HG03432 (cell line): ENCODE data around the gene GOLGA6L22.
"Not testable (repeated sequence)": the region's sequence is repeated elsewhere in the genome, so short reads cannot be mapped to it uniquely, and the experiment has no call there.

Experiments
- ATAC-seq: cut with Tn5 transposase; IDR thresholded peaks from one replicate; pipeline ENCODE4 v1.9.1; 2021; ENCODE audit warnings: mild to moderate bottlenecking, moderate library complexity; ENCODE audit not compliant: unreplicated experiment

The GOLGA6L22 gene, protein sequence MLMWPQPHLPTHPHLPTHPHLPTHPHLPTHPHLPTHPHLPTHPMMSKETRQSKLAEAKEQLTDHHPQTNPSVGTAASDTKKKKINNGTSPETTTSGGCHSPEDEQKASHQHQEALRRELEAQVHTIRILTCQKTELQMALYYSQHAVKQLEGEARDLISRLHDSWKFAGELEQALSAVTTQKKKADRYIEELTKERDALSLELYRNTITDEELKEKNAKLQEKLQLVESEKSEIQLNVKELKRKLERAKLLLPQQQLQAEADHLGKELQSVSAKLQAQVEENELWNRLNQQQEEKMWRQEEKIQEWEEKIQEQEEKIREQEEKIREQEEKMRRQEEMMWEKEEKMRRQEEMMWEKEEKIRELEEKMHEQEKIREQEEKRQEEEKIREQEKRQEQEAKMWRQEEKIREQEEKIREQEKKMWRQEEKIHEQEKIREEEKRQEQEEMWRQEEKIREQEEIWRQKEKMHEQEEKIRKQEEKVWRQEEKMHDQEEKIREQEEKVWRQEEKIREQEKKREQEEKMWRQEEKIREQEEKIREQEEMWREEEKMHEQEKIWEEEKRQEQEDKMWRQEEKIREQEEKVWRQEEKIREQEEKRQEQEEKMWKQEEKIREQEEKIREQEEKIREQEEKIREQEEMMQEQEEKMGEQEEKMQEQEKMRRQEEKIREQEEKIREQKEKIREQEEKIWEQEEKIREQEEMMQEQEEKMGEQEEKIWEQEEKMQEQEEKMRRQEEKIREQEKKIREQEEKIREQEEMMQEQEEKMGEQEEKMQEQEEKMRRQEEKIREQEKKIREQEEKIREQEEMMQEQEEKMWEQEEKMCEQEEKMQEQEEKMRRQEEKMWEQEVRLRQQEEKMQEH

DNA sequence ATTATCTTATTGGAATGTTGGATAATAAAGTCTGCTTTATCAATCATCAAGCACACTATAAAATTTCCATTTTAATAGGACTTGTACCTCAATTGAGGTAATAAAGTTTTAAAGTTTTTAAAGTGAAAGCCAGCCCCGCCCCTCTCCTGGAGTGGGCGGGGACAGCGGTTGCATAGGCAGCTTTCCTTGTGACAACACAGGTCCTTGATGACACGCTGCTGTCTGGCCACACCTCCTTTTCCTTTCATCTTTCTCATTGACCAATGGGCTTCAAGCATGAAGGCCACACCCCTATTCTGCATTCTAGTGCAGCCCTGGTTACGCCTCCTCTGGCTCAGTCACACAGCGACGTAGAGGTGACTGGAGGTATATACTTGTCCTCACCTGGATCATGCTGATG lies at the start of gene GOLGA6L22:
Gene GOLGA6L22, plus strand, starts transcription at position 301 of the 400 bp plus-strand sequence. Its CDS starts 91 bp downstream, at position 392.
- not testable (repeated sequence) for ATAC-seq

DNA sequence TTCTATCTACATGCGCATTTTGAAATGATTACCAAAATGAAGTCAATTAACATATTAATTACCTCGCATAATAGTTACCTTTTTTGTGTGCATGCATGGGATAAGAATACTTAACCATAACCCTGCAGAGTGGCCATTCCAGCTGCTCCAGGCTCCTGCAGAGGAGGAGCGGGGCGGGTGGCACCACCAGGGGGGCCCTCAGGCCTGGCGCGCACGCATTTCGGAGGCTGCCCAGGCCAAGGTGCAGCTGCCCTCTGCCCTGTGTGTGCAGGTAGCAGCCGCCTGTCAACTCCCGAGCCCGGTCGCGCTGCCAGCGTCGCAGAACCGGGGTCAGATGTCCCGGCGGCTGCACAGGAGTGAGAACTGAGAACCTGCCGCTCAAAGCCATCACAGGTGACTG lies 41.4 kb upstream of the GOLGA6L22 start:
- not testable (repeated sequence) for ATAC-seq

DNA sequence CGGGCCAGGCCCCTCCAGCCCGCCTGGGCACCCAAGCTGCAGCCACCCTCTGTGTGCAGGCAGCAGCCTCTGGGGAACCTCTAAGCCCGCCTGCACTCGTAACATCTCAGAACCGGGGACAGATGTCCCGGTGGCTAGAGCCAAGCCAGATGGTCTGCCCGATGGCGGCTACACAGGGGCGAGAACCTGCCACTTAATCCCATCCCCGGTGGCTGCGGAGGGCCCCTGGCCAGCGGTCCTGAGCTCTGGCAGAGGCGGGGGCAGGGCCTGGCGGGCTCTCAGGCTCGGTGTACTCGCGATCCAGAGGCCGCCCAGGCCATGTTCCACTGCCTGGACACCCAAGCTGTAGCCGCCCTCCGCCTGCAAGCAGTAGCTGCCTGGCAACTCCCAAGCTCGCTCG lies 40.9 kb upstream of the GOLGA6L22 start:
- ATAC-seq: not testable (repeated sequence)

DNA sequence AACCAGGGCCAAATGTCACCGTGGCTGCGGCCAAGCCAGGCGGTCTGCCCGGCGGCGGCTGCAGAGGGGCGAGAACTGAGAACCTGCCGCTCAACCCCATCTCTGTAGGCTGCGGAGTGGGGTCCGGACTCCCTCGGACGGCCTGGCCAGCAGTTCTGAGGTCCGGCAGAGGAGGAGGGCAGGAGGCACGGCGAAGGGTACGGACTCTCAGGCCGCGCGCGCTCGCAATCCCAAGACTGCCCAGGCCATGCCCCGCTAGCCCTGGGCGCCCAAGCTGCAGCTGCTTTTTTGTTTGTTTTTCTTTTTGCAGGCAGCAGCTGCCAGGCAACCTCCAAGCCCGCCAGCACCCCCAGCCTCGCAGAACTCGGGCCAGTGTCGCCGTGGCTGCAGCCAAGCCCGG lies 40.5 kb upstream of the GOLGA6L22 start:
- ATAC-seq: not testable (repeated sequence)

DNA sequence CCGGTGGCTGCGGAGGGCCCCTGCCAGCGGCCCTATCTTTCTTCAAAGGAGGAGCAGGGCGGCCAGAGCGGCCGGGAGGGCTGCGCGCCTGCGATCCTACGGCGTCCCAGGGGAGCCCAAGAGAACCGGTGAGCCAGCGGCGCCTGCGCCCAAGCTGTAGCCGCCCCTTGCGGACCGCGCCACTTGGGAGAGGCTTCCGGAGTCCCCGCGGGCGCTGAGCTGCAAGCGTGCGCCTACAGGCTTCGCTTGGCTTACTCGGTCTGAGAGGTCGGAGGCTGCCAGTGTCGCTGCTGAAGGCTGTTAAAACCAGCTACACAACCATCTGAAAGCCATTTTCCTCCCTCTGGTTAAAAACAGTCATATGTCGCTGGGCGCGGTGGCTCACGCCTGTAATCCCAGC lies 40.0 kb upstream of the GOLGA6L22 start:
- ATAC-seq: not testable (repeated sequence)

DNA sequence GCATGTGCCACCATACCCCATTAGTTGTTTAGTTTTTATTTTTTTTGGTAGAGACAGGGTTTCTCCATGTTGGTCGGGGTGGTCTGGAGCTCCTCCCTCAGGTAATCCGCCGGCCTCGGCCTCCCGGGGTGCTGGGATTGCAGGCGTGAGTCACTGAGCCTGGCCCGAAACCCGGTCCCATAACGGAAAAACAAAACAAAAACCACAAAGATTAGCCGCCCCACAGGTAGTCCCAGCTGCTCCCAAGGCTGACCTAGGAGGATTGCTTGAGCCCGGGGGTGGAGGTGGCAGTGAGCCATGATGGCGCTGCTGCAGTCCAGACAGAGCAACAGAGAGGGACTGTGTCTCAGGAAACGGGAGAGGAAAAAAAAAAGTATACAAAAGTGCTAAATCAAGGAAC lies 38.4 kb upstream of the GOLGA6L22 start:
- not testable (repeated sequence) for ATAC-seq

DNA sequence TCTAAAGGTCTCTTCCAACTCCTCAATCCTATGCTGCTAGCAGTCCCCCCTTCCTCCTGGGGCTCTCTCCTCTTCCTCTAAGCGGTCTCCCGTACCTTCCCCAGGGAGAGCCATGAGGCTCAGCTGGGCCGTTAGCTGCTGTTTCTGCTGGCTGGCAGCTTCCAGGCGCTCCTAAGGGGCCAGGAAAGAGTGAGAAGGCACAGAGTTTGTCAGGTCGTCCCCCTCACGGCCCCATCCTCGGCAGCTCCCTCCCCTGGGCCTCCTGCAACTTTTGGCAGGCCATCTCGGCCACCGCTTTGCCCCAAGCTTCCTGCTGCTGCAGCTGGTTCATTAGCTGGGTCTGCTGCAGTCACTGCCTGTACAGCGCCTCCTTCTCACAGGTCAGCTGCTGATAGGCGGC lies 29.3 kb upstream of the GOLGA6L22 start:
- not testable (repeated sequence) for ATAC-seq

DNA sequence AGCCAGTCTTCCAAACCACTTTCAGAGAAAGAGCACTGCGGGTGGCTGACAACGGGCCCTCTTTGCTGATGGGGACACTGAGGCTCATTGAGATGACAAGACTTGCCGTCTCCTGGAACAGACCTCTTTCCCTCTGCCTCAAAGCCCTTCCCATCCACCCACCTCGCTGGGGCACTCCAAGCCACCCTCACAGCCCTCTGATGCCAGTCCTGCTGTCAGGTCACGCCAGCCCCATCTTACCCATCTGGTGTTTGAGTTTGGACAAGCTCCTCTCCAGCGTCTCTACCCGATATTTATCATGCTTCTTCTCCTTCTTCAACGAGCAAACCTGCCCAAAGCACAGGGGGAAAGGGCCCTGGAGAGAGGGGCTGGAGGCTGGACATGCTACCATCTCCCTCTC lies 27.0 kb upstream of the GOLGA6L22 start:
- not testable (repeated sequence) for ATAC-seq

DNA sequence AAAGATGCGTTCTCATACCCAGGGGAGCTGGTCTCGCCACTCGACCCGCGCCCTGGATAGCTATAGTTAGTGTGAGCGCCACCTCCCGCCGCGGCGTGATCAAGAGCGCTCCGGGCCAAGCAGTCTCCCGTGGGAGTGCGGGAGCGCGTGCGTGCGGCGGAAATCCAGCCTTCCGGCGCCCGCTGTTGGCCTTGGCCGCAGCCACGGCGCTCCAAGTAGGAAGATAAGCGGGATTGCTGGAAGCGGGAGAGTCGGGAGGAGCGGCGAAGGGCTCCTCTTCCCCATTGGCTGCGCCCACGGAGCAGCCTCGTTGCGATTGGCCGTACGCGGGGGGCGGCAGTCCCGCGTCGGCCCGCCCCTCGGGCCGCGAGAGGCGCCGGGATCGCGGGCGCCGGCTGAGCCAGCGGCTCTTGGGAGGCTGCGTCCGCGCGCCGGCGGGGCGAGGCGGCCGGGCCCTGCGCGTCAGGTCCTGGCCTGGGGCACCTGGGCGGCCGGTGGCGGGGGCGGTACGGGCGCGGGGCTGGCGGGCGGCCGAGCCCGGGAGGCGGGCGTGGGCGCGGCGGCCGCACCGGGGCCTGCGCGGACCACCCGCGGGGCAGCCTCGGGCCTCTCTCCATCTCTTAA lies 35.9 kb downstream of the GOLGA6L22 start:
- ATAC-seq: not testable (repeated sequence)

DNA sequence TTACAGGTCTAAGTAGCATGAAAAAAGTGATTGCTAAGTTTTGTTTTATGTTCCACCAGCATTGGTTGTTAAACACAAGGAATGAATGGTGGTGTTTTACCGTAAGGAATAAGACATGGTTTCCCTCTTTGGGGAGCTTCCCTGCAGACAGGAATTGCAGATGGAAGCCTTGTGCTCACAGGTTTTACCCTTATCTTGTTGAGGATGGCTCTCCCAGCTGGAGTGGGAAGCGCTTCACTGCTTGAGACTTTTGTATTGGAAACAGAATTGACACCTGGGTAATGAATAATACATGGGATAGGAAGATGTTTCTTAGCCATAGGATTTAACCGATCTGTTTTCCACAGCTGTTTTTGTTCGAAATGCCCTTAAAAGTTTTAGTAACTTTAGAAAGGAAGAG lies 38.5 kb downstream of the GOLGA6L22 start:
- ATAC-seq: not testable (repeated sequence)

DNA sequence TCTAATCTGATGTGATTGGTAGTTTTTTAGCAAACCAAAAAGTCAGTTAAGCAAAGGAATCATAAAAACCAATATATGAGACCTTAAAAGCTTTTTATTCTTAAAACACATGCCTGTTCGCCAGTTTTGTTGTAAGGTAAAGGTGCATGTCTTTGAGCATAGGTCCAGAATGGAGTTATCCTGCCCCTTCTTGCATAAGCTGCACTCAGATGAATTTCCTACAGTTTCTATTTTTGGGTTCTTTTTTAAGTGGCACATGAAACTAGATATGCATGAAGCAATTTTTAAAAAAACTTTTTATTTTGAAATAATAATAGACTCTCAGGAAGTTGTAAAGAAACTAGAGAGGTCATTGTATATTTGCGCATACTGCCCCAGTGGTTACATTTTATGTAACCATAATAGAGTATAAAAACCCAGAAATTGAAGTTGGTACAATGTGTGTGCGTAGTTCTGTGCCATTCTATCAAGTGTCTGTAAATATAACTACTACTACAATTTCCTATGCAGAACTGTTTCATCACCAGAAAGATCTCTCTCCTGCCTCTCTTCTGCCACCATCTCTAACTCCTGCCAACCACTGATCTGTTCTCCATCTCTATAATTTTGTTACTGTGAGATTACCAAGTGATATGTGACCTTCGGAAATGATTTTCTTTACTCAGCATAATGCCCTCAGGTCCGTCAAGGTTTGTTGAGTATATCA lies 39.7 kb downstream of the GOLGA6L22 start:
- ATAC-seq: not testable (repeated sequence)

DNA sequence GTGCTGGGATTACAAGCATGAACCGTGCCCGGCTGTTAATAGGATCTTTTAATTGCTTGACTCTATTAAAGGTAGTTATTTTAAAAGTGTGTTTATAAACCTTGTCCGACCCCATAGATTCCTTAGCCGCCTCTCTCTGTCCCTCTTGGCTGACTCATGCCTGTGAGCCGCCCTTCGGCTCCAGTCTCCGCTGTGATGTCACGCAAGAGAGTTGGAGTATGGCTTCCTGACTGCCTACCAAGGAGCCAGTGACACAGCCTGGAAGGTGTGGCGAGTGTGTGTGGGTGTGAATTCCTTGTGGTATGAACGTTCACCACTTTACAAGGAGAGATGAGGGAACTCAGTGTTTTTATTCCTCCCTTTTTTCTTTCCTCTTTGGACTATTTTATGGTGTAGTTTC lies 43.6 kb downstream of the GOLGA6L22 start:
- not testable (repeated sequence) for ATAC-seq

DNA sequence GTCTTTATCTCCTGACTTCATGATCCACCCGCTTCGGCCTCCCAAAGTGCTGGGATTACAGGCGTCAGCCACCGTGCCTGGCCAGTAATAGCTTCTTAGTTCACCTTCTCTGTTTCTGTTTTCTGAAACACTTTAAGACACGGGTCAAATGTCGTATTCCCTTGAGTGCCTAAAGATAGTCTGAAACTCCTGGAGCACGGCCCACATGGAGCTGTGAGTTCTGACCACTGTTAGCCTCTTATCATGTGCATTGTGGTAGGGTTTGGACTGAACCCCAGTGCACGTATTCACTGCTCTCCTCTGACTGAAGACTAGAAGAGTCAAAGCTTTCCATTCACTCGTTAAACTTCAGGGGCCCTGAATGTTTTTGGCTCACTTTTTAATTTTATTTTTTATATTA lies 48.3 kb downstream of the GOLGA6L22 start:
- ATAC-seq: not testable (repeated sequence)

DNA sequence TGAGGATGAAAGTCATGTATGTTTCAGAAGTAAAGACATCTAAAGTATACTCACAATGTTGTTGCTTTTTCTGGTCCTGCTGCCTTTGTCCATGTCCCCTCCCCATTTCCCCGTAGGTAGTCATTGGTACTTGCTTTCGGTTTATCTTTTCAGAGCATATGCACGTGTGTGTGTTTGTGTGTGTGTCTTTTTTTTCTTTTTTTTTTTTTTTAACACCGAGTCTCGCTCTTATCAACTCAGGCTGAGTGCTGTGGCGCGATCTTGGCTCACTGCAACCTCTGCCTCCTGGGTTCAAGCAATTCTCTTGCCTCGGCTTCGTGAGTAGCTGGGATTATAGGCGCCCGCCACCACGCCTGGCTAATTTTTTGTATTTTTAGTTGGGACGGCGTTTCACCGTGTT lies 57.4 kb downstream of the GOLGA6L22 start:
- ATAC-seq: not testable (repeated sequence)
